Prostate gland (tissue), 2 donors: Measurements from ENCODE around the gene CSNK1E.

Experiments
- CTCF ChIP-seq, 4 experiments: fragments of 200-600 bp in 2 of 4; fragments of 450-650 bp in 2 of 4; sonication (generic) in 2 of 4; IDR thresholded peaks; 1 replicate in 3 of 4; 2 replicates in 1 of 4; pipeline ENCODE4 v1.5.1; 2016 to 2019; ENCODE audit warnings: antibody characterized with exemption in 4 of 4, mild to moderate bottlenecking in 2 of 4, moderate library complexity in 2 of 4
- POLR2A ChIP-seq: fragments of 450-650 bp; IDR thresholded peaks from one replicate; pipeline ENCODE4 v1.6.1; 2016; ENCODE audit warnings: antibody characterized with exemption, mild to moderate bottlenecking
- POLR2AphosphoS5 ChIP-seq: sonication (generic); formaldehyde crosslinking; IDR thresholded peaks from one replicate; pipeline ENCODE4 v1.6.1; 2017; ENCODE audit warnings: antibody characterized with exemption

DNA sequence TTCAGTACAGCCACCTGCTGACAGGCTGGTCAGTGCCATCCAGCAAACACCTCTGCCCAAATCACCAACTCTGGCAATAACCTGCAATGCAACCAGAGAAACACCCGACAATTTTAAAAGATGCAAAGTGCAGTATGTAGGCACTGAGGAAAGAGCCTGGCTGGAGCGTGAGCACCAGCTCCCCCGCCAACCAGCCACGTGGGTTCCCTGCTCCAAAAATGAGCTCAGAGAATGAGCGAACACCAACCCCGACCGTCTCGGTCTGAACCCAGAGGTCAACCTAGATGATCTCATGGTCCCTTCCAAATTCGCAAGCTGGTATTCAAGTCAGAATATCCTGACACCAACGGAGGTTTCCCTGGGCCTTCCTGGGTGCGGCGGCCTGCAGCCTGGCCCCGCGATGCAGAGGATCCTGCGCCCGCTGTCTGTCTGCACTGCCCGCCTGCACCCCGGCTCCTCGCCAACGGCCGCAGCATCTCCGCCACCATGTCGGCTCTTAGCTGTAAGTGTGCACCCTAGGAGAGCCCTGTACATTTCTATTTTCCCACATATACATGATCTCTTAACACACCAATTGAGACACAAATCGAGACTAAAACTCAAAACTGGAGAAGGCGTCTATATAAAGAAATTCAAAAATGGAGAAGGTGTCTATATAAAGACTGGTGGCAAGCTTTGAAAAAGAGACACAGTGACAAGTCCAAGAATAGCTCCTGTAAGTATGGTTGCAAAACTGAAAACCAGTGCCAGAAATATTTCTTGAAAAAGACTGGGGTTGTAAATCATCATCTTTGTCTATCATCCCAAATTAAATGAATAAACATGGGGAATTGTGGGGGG is 67.2 kb downstream of the CSNK1E start:
- no peak for TF ChIP-seq CTCF (IDR thresholded peaks at IDR 0.05)
- no peak for TF ChIP-seq POLR2AphosphoS5
- no peak for TF ChIP-seq POLR2A
